Measurements from ENCODE around the gene MAML2.

GRCh38 chr11:96284917-96285316, 58.1 kb downstream of the MAML2 start:
- TF ChIP-seq POLR2A (IDR thresholded peaks at IDR 0.05; ENCODE audit: low read depth) (no peak), EP300 (IDR thresholded peaks at IDR 0.05) (no peak)
- TF ChIP-seq, protein P1, sequence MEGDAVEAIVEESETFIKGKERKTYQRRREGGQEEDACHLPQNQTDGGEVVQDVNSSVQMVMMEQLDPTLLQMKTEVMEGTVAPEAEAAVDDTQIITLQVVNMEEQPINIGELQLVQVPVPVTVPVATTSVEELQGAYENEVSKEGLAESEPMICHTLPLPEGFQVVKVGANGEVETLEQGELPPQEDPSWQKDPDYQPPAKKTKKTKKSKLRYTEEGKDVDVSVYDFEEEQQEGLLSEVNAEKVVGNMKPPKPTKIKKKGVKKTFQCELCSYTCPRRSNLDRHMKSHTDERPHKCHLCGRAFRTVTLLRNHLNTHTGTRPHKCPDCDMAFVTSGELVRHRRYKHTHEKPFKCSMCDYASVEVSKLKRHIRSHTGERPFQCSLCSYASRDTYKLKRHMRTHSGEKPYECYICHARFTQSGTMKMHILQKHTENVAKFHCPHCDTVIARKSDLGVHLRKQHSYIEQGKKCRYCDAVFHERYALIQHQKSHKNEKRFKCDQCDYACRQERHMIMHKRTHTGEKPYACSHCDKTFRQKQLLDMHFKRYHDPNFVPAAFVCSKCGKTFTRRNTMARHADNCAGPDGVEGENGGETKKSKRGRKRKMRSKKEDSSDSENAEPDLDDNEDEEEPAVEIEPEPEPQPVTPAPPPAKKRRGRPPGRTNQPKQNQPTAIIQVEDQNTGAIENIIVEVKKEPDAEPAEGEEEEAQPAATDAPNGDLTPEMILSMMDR (IDR thresholded peaks at IDR 0.05): no peak

All from esophagus muscularis mucosa (tissue), 4 donors.